Activated CD4-positive, alpha-beta T cell treated with anti-CD3 and anti-CD28 coated beads, Interleukin-10, Interleukin-2, amounts not matched to agents 100 ng/mL and 50 ng/mL, durations not matched to agents 16 hours and 8 hours (primary cell): ENCODE data around the gene TUBB3.
"Not testable (repeated sequence)": the region's sequence is repeated elsewhere in the genome, so short reads cannot be mapped to it uniquely, and the experiment has no call there.

Source experiments
- DNase-seq: peaks from one replicate; pipeline ENCODE4 v3.0.0-alpha.2; 2020

Gene TUBB3

GRCh38 chr16:89922884-89923639, at the start of gene TUBB3:
Gene TUBB3 (plus strand): TSS chr16:89923342. CDS start chr16:89923402, 60 bp downstream.
- DNase-seq, result peak; percentile 81

GRCh38 chr16:89873972-89874689, 49.0 kb upstream of the TUBB3 start:
- peak; percentile 98 for DNase-seq

GRCh38 chr16:89879123-89879522, 44.0 kb upstream of the TUBB3 start:
- DNase-seq, result not testable (repeated sequence)

GRCh38 chr16:89880477-89881367, 42.4 kb upstream of the TUBB3 start:
- DNase-seq, result no peak

GRCh38 chr16:89881368-89881730, 41.8 kb upstream of the TUBB3 start:
- no peak for DNase-seq

GRCh38 chr16:89883346-89884040, 39.6 kb upstream of the TUBB3 start:
- no peak for DNase-seq

- no peak for DNase-seq
Observed at GRCh38 chr16:89884041-89884421, 39.1 kb upstream of the TUBB3 start.

GRCh38 chr16:89887243-89887642, 35.9 kb upstream of the TUBB3 start:
- no peak for DNase-seq

- peak; percentile 54 for DNase-seq
Observed at GRCh38 chr16:89890200-89890599, 32.9 kb upstream of the TUBB3 start.

- no peak for DNase-seq
Observed at GRCh38 chr16:89890886-89891657, 32.1 kb upstream of the TUBB3 start.

- DNase-seq, result no peak
Observed at GRCh38 chr16:89892055-89892630, 31.0 kb upstream of the TUBB3 start.

GRCh38 chr16:89892635-89893034, 30.5 kb upstream of the TUBB3 start:
- DNase-seq, result no peak

GRCh38 chr16:89893642-89894548, 29.2 kb upstream of the TUBB3 start:
- DNase-seq, result no peak

- DNase-seq, result no peak
Observed at GRCh38 chr16:89895482-89896250, 27.5 kb upstream of the TUBB3 start.

- DNase-seq, result no peak
Observed at GRCh38 chr16:89897204-89897603, 25.9 kb upstream of the TUBB3 start.

- DNase-seq, result no peak
Observed at GRCh38 chr16:89898201-89898967, 24.8 kb upstream of the TUBB3 start.

- no peak for DNase-seq
Observed at GRCh38 chr16:89899879-89900481, 23.2 kb upstream of the TUBB3 start.

- DNase-seq, result no peak
Observed at GRCh38 chr16:89900885-89901284, 22.3 kb upstream of the TUBB3 start.
